K562 (cell line): ENCODE data around the gene CHI3L1. TPM values are rescaled to one million over a fixed set of nuclear protein-coding genes. Genes with fewer than 3 reads are reported as not detected.

Source experiments
- ATAC-seq: fragments of 200-7000 bp; cut with Tn5 transposase; 3 replicates; pipeline ENCODE4 v1.9.1; 2020; ENCODE audit warnings: moderate library complexity
- BruUV-seq: library from RNA; stranded (reverse); fragments of 400-500 nt; replicated peaks from 2 replicates; lab custom pipeline; 2021; lab: Mats Ljungman, UMichigan
- CTCF ChIA-PET: fragments of 300-600 bp; formaldehyde crosslinking; extraction: SDS; loops from one replicate; lab custom pipeline; 2021; ENCODE audit warnings: low intra/inter-chr PET ratio; lab: Yijun Ruan, JAX
- POLR2A ChIA-PET: fragments of 300-600, 350-650 bp; sonication (Branson Sonifier 250); formaldehyde crosslinking; extraction: SDS; loops from one replicate; lab custom pipeline; 2021; ENCODE audit warnings: antibody characterized with exemption, inconsistent platforms; lab: Yijun Ruan, JAX
- DNase-seq, 4 experiments: peaks; one replicate each; pipeline versions ENCODE4 v3.0.0 to v3.0.0-alpha.2; 2011 to 2018; ENCODE audit warnings: low spot score in 3 of 4, mixed read lengths in 3 of 4; ENCODE audit errors: extremely low read depth in 1 of 4
- FAIRE-seq: peaks from 2 replicates; lab custom pipeline; 2011; peaks lifted over from hg19 to GRCh38; lab: Jason Lieb, UNC
- H2AFZ ChIP-seq: 2 replicates; pipeline ENCODE4 v1.6.0; 2011; ENCODE audit warnings: low read depth, low read length, control low read depth, inconsistent platforms
- H3K27ac ChIP-seq: fragments of 200-600 bp; 3 replicates; pipeline ENCODE4 v1.8.0; 2011; ENCODE audit warnings: low read depth, mild to moderate bottlenecking, control low read depth, inconsistent platforms, low read length, moderate library complexity, mixed read lengths; ENCODE audit errors: extremely low read depth
- H3K27me3 ChIP-seq, 2 experiments: fragments of 300-600 bp in 1 of 2; 2 replicates in 1 of 2; 3 replicates in 1 of 2; pipeline versions ENCODE4 v1.6.0 to v1.8.0; 2011; ENCODE audit warnings: inconsistent platforms in 2 of 2, low read length in 2 of 2, mild to moderate bottlenecking in 1 of 2, mixed read lengths in 1 of 2, moderate library complexity in 1 of 2; ENCODE audit not compliant: control insufficient read depth in 2 of 2, insufficient read depth in 2 of 2
- H3K36me3 ChIP-seq: fragments of 300-600 bp; 3 replicates; pipeline ENCODE4 v1.8.0; 2011; ENCODE audit warnings: mild to moderate bottlenecking, low read length, inconsistent platforms; ENCODE audit not compliant: control insufficient read depth, insufficient read depth
- H3K4me1 ChIP-seq, 2 experiments: fragments of 200-600 bp in 1 of 2; replicated peaks in 1 of 2; 2 replicates in 1 of 2; 3 replicates in 1 of 2; pipeline versions ENCODE4 v1.5.1 to v1.8.0; 2011; ENCODE audit warnings: inconsistent platforms in 2 of 2, low read length in 2 of 2, mild to moderate bottlenecking in 1 of 2, mixed read lengths in 1 of 2, moderate library complexity in 1 of 2; ENCODE audit not compliant: control insufficient read depth in 2 of 2, insufficient read depth in 2 of 2
- H3K4me2 ChIP-seq: 2 replicates; pipeline ENCODE4 v1.6.1; 2011; ENCODE audit warnings: low read length, control low read depth, inconsistent platforms, mixed read lengths; ENCODE audit not compliant: insufficient read depth
- H3K4me3 ChIP-seq: fragments of 200-600 bp; sonication (generic), shearing (Covaris generic); 2 replicates; pipeline ENCODE4 v1.5.1; 2016; ENCODE audit warnings: control low read depth, inconsistent platforms
- H3K79me2 ChIP-seq: fragments of 200-600 bp; 3 replicates; pipeline ENCODE4 v1.8.0; 2011; ENCODE audit warnings: low read length, inconsistent platforms; ENCODE audit not compliant: control insufficient read depth, insufficient read depth
- H3K9ac ChIP-seq, 2 experiments: 2 replicates each; pipeline versions ENCODE4 v1.6.0 to v1.6.1; 2011; ENCODE audit warnings: low read depth in 2 of 2, low read length in 2 of 2, control low read depth in 1 of 2, inconsistent platforms in 1 of 2, mild to moderate bottlenecking in 1 of 2, mixed read lengths in 1 of 2; ENCODE audit not compliant: insufficient read depth in 1 of 2
- H3K9me1 ChIP-seq: one replicate; pipeline ENCODE4 v1.6.0; 2011; ENCODE audit warnings: inconsistent platforms, mild to moderate bottlenecking, low read length, moderate library complexity; ENCODE audit not compliant: control insufficient read depth, insufficient read depth
- H3K9me3 ChIP-seq: replicated peaks from 2 replicates; pipeline ENCODE4 v1.5.1; 2011; ENCODE audit warnings: low read depth, low read length, inconsistent platforms; ENCODE audit not compliant: control insufficient read depth, insufficient read depth
- H4K20me1 ChIP-seq: replicated peaks from 2 replicates; pipeline ENCODE4 v1.6.1; 2011; ENCODE audit warnings: low read length, inconsistent platforms, mixed read lengths; ENCODE audit not compliant: control insufficient read depth, insufficient read depth
- CBX3 ChIP-seq, 2 experiments: IDR thresholded peaks; 1 replicate in 1 of 2; 2 replicates in 1 of 2; pipeline ENCODE4 v1.6.1; 2012; ENCODE audit warnings: inconsistent platforms in 2 of 2, low read length in 2 of 2, borderline replicate concordance in 1 of 2, control low read depth in 1 of 2
- CREM ChIP-seq: IDR thresholded peaks from 2 replicates; pipeline ENCODE4 v1.6.1; 2014; ENCODE audit warnings: antibody characterized with exemption, low read depth
- CTCF ChIP-seq, 3 experiments: IDR thresholded peaks in 2 of 3; conservative IDR thresholded peaks in 1 of 3; 2 replicates each; pipeline ENCODE4 v1.5.1; 2011 to 2012; ENCODE audit warnings: low read length in 3 of 3, mild to moderate bottlenecking in 3 of 3, control low read depth in 2 of 3, improper control_type of control experiment in 1 of 3, inconsistent platforms in 1 of 3, low read depth in 1 of 3, mixed read lengths in 1 of 3, moderate library complexity in 1 of 3; ENCODE audit not compliant: insufficient read depth in 2 of 3
- DEAF1 ChIP-seq: fragments of 450-650 bp; formaldehyde crosslinking; IDR thresholded peaks from 2 replicates; pipeline ENCODE4 v1.4.0; 2020; ENCODE audit warnings: mild to moderate bottlenecking, moderate library complexity
- FOXK1 ChIP-seq: sonication (generic); formaldehyde crosslinking; IDR thresholded peaks from 2 replicates; pipeline ENCODE4 v1.8.0; 2022; ENCODE audit warnings: missing genetic modification reagents, mild to moderate bottlenecking, borderline replicate concordance
- GATA2 ChIP-seq: sonication (generic); formaldehyde crosslinking; IDR thresholded peaks from 2 replicates; pipeline ENCODE4 v1.4.0; 2020; ENCODE audit warnings: mild to moderate bottlenecking, missing genetic modification reagents
- NRF1 ChIP-seq, 2 experiments: fragments of 450-650 bp; IDR thresholded peaks in 1 of 2; conservative IDR thresholded peaks in 1 of 2; 2 replicates each; pipeline ENCODE4 v1.6.1; 2014; ENCODE audit warnings: mild to moderate bottlenecking in 2 of 2
- SNIP1 ChIP-seq: fragments of 450-650 bp; IDR thresholded peaks from 2 replicates; pipeline ENCODE4 v1.7.1; 2017; ENCODE audit warnings: low read depth, mild to moderate bottlenecking
- SRSF3 ChIP-seq: fragments of 200-400 bp; formaldehyde crosslinking; IDR thresholded peaks from 2 replicates; pipeline ENCODE4 v1.6.1; 2016; ENCODE audit warnings: mild to moderate bottlenecking, low read length, moderate library complexity; ENCODE audit not compliant: insufficient read depth
- TCF7L2 ChIP-seq: fragments of 150-350 bp; IDR thresholded peaks from 2 replicates; pipeline ENCODE4 v1.6.1; 2016; ENCODE audit warnings: low read depth, mild to moderate bottlenecking, low read length, moderate library complexity
- TEAD4 ChIP-seq, 2 experiments: sonication (generic) in 1 of 2; formaldehyde crosslinking in 1 of 2; IDR thresholded peaks; 2 replicates each; pipeline versions ENCODE4 v1.6.1 to v1.8.0; 2012 to 2022; ENCODE audit warnings: borderline replicate concordance in 1 of 2, inconsistent platforms in 1 of 2, low read length in 1 of 2, mild to moderate bottlenecking in 1 of 2, missing genetic modification reagents in 1 of 2
- TFAP4 ChIP-seq: sonication (generic); formaldehyde crosslinking; IDR thresholded peaks from 2 replicates; pipeline ENCODE4 v1.8.0; 2022; ENCODE audit warnings: missing genetic modification reagents, mild to moderate bottlenecking, moderate library complexity, borderline replicate concordance
- XRCC5 ChIP-seq: fragments of 200-400 bp; formaldehyde crosslinking; IDR thresholded peaks from 2 replicates; pipeline ENCODE4 v1.6.1; 2017; ENCODE audit warnings: low read depth, mild to moderate bottlenecking, low read length
- ZKSCAN1 ChIP-seq: fragments of 150-350 bp; IDR thresholded peaks from 2 replicates; pipeline ENCODE4 v1.6.1; 2016; ENCODE audit warnings: low read depth, low read length
- ZNF12 ChIP-seq: sonication (generic); formaldehyde crosslinking; IDR thresholded peaks from 2 replicates; pipeline ENCODE4 v1.4.0; 2020; ENCODE audit warnings: mild to moderate bottlenecking, missing genetic modification reagents
- ZNF175 ChIP-seq: fragments of 200-800 bp; sonication (Bioruptor generic); IDR thresholded peaks from 2 replicates; pipeline ENCODE4 v1.6.1; 2016; ENCODE audit warnings: low read depth, mild to moderate bottlenecking, missing genetic modification characterization, missing compliant biosample characterization
- WGBS: fragments of 100-300 bp; shearing (Covaris generic); methylation state at CpG from one replicate; pipeline ENCODE4 v1.1.6; 2016; ENCODE audit warnings: low coverage, mixed read lengths; ENCODE audit not compliant: insufficient coverage; ENCODE audit errors: missing lambda C conversion rate; 5-methylcytosine and 5-hydroxymethylcytosine counted together
- in situ Hi-C: fragments of 300-500 bp; cut with MboI; formaldehyde crosslinking; loops from 4 replicates; pipeline ENCODE4 v1.15.0; 2018; ENCODE audit warnings: inconsistent platforms, mixed read lengths
- intact Hi-C: fragments of 100-400 bp; cut with micrococcal nuclease; formaldehyde crosslinking; loops from 2 replicates; pipeline ENCODE4 v1.14.2; 2022
- polyA plus RNA-seq, 8 experiments: library from polyadenylated mRNA; depleted of rRNA in 4 of 8; stranded (reverse) in 5 of 8; unstranded in 3 of 8; fragments of >200 nt; fragmentation: Nextera tagmentation in 2 of 8; fragmentation: Illumina TruSeq in 1 of 8; extraction: Ambion mirVana in 2 of 8; extraction: Trizol in 1 of 8; gene quantifications; 2 replicates each; pipeline versions ENCODE4 v1.2.1 to v1.2.3, GENCODE V29; 2011 to 2014; ENCODE audit warnings: inconsistent platforms in 1 of 8, missing spikeins in 1 of 8
- total RNA-seq, 7 experiments: library from RNA; depleted of rRNA in 6 of 7; stranded (reverse); fragments of >200 nt in 6 of 7; fragmentation: Illumina TruSeq in 2 of 7; extraction: Trizol in 2 of 7; gene quantifications; 2 replicates each; pipeline versions ENCODE4 v1.2.1 to v1.2.3, GENCODE V29; 2011 to 2021; ENCODE audit warnings: low replicate concordance in 1 of 7

The CHI3L1 gene
- total and polyA plus RNA-seq, 9 of the 15 experiments (the other 6 are each of a cell fraction or from before 2014, with no cell fraction given), result not detected

- ChIA-PET POLR2A (interaction anchor here (0.6 to 1.9 kb wide), 10 partner anchors 9 to 143 kb away, joined by 3 to 10 read pairs (median 3); no protein-coding TSS in a partner anchor), CTCF (interaction anchor here (0.6 to 2.4 kb wide), 7 partner anchors 50 to 1573 kb away, joined by 3 to 24 read pairs (median 3); no protein-coding TSS in a partner anchor)
- DNase-seq (peak; percentile 71 to 82 (median 75)), FAIRE-seq (peak; percentile 96), ATAC-seq (peak; percentile 94)
- no peaks in the 10 kb centered on the region for H3K36me3 ChIP-seq
- no peaks in the 10 kb centered on the region for H3K4me1 ChIP-seq
- no peak overlapping the region for H3K4me3 ChIP-seq
- H3K27ac ChIP-seq, result no peak overlapping the region
- intact Hi-C loops (loop anchor here (1.0 to 2.0 kb wide), 4 partner anchors 52 to 177 kb away; no protein-coding TSS in a partner anchor), in situ Hi-C loops (loop anchor here (5.0 kb wide), 1 partner anchor 184 kb away; no protein-coding TSS in a partner anchor)
- no peaks in the 10 kb centered on the region for H3K79me2 ChIP-seq
- peaks cover 14% of the 10 kb centered on the region for H4K20me1 ChIP-seq
- no peak overlapping the region for H3K9ac ChIP-seq
- H3K27me3 ChIP-seq, result peaks cover 17 to 61% of the 10 kb centered on the region in 2 experiments
- no peaks in the 10 kb centered on the region for H3K9me3 ChIP-seq
- H3K4me2 ChIP-seq, result no peak overlapping the region
- no peaks in the 10 kb centered on the region for H3K9me1 ChIP-seq
- H2AFZ ChIP-seq, result no peak overlapping the region
- BruUV-seq, result no TSS peak
- WGBS, result 3% methylated on average over 19 of the region's 19 CpGs
- TF ChIP-seq ZKSCAN1 (no peak), CREM (peak; percentile 44; the same call in 1 of the 2 replicates), CTCF (IDR thresholded peaks at IDR 0.05 in 2 of 3, conservative IDR thresholded peaks at IDR 0.05 in 1 of 3; ENCODE audit: insufficient read depth in 2 of 3, low read depth in 1 of 3, low read length in 3 of 3) (peak; percentile 84 to 93 (median 86)), DEAF1 (CRISPR knock-in tag) (peak; percentile 79), TCF7L2 (no peak), TEAD4 (IDR thresholded peaks at IDR 0.05; ENCODE audit: low read length) (no peak), TEAD4 (CRISPR knock-in tag; IDR thresholded peaks at IDR 0.05; ENCODE audit: borderline replicate concordance) (no peak), SNIP1 (no peak), NRF1 (conservative IDR thresholded peaks at IDR 0.05 in 1 of 2, IDR thresholded peaks at IDR 0.05 in 1 of 2) (no peak), ZNF175 (CRISPR knock-in tag) (no peak), TFAP4 (CRISPR knock-in tag) (0 out of 2 replicates have a peak, but pooled peaks have one; percentile 27), GATA2 (CRISPR knock-in tag) (no peak), CBX3 (IDR thresholded peaks at IDR 0.05; ENCODE audit: borderline replicate concordance in 1 of 2, low read length in 2 of 2) (no peak), SRSF3 (no peak), ZNF12 (no peak), XRCC5 (no peak), FOXK1 (CRISPR knock-in tag) (no peak)
Observed at GRCh38 chr1:203216274-203217138, 30.0 kb upstream of the CHI3L1 start.
